ENCODE results near the gene DSCAM. TPM values are rescaled to one million over a fixed set of nuclear protein-coding genes. Genes with fewer than 3 reads are reported as not detected.

DSCAM gene
- total and polyA plus RNA-seq, 2 experiments from 2014 or later, result not detected

DNA sequence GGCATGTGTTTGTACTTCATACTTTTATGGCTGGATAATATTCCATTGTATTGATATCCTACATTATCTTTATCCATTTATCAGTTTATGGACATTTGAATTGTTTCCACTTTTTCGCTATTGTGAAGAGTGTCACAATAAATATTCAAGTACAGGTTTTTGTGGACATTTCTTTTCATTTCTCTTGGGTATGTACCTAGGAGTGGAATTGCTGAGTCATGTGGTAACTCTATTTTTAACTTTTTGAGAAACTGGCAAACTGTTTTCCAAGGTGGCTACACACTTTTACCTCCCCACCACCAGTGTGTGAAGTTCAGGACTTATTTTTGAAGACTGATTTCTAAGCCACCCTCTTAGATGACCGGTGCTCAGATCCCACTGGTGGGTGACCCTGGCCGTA, 39.0 kb upstream of the DSCAM start:
- no peaks in the 10 kb centered on the region for H3K4me1 ChIP-seq (ENCODE audit: insufficient read depth)
- H3K36me3 ChIP-seq (ENCODE audit: low read depth), result no peaks in the 10 kb centered on the region
- H3K27me3 ChIP-seq (replicated peaks; ENCODE audit: insufficient read depth), result no peaks in the 10 kb centered on the region
- no peaks in the 10 kb centered on the region for H3K9me3 ChIP-seq (ENCODE audit: low read depth)
- TF ChIP-seq EZH2 (IDR thresholded peaks at IDR 0.05; ENCODE audit: insufficient read depth, poor library complexity, severe bottlenecking) (no peak), EZH2phosphoT487 (IDR thresholded peaks at IDR 0.05; ENCODE audit: insufficient read depth, low read depth) (no peak)
- no peak overlapping the region for H3K27ac ChIP-seq
- no peaks in the 10 kb centered on the region for H4K20me1 ChIP-seq (ENCODE audit: insufficient read depth)
- WGBS, 2 experiments (ENCODE audit: low coverage in 1 of 2, low lambda C conversion rate in 2 of 2, missing lambda C conversion rate in 2 of 2), result 27 to 34% methylated on average over 3 of the region's 3 CpGs
- in situ Hi-C loops (cut with MboI), result no loop called here
- DNase-seq, result no peak
- no peak overlapping the region for H3K4me2 ChIP-seq (ENCODE audit: unreplicated experiment)
- H2AFZ ChIP-seq, result no peak overlapping the region
- no peak overlapping the region for H3K9ac ChIP-seq
- no peak overlapping the region for H3K4me3 ChIP-seq
- no peaks in the 10 kb centered on the region for H3F3A ChIP-seq (ENCODE audit: insufficient read depth)
- no peaks in the 10 kb centered on the region for H3K9me2 ChIP-seq (ENCODE audit: insufficient read depth)
- no peaks in the 10 kb centered on the region for H3K79me2 ChIP-seq (ENCODE audit: insufficient read depth)

DNA sequence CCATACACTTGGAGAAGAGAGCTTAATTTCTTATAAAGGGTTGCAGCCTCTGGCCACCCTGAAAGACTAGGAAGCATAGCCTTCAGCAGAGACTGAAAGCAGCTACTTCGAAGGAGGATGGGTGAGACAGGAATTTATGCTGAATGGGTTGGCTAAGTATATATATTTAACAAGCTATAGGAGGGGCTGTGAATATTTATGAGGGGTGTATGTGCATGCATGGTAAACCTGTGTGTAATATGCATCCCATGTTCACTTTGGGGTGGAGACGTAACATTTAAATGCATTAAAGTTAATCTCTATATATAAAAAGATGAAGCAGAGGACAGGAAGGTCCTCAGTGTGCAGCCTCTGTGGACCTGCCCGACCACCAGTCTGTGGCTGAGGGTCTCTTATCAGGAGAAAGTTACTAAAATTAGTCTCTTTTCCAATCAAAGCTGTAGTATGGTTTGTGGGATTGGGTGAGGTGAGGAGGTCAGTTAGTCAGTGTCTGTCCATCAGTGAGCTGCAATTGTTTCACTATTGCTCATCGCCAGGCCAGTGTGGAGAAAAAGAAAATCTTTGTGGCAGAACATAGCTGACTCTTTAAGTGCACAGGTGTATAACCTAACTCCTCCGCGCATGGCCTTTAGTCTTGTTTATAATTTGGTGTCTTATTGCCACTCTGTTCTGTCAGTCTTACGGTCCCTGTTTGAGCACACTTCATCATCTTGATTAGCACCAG, 35.4 kb upstream of the DSCAM start:
- 39 to 41% methylated on average over 7 of the region's 7 CpGs for WGBS, 2 experiments (ENCODE audit: low coverage in 1 of 2, low lambda C conversion rate in 2 of 2, missing lambda C conversion rate in 2 of 2)
- TF ChIP-seq EZH2phosphoT487 (IDR thresholded peaks at IDR 0.05; ENCODE audit: insufficient read depth, low read depth), result no peak
- TF ChIP-seq EZH2 (IDR thresholded peaks at IDR 0.05; ENCODE audit: insufficient read depth, poor library complexity, severe bottlenecking), result no peak
- H3K27ac ChIP-seq, result no peak overlapping the region
- H3K9me3 ChIP-seq (ENCODE audit: low read depth), result no peaks in the 10 kb centered on the region
- no peak overlapping the region for H2AFZ ChIP-seq
- H3K36me3 ChIP-seq (ENCODE audit: low read depth), result no peaks in the 10 kb centered on the region
- H3K27me3 ChIP-seq (replicated peaks; ENCODE audit: insufficient read depth), result no peaks in the 10 kb centered on the region
- H3K4me1 ChIP-seq (ENCODE audit: insufficient read depth), result no peaks in the 10 kb centered on the region
- no peaks in the 10 kb centered on the region for H3K79me2 ChIP-seq (ENCODE audit: insufficient read depth)
- no peaks in the 10 kb centered on the region for H3K9me2 ChIP-seq (ENCODE audit: insufficient read depth)
- no peak overlapping the region for H3K9ac ChIP-seq
- in situ Hi-C loops (cut with MboI), result no loop called here
- DNase-seq, result no peak
- H3K4me3 ChIP-seq, result no peak overlapping the region
- no peaks in the 10 kb centered on the region for H3F3A ChIP-seq (ENCODE audit: insufficient read depth)
- H4K20me1 ChIP-seq (ENCODE audit: insufficient read depth), result no peaks in the 10 kb centered on the region
- H3K4me2 ChIP-seq (ENCODE audit: unreplicated experiment), result no peak overlapping the region

DNA sequence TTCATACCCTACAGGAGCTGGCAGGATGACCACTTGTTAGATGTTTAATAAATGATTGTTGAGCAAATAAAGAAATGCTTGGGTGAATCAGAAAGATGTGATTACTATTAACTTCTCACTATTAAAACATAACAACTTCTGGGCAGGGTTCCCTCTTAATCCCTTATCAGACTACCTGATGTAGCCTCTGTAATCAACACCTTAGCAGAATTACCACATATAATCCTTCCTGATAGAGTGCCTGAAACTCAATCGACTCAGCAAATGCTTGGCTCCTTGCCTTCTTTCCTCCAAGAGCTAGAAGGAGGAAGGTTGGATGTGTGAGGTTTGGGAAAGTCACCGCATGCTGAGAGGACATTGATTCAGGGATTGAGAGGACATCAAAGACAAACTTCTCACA, 34.8 kb upstream of the DSCAM start:
- WGBS, 2 experiments (ENCODE audit: low coverage in 1 of 2, low lambda C conversion rate in 2 of 2, missing lambda C conversion rate in 2 of 2), result 10 to 18% methylated on average over 2 of the region's 2 CpGs
- no peaks in the 10 kb centered on the region for H3K9me3 ChIP-seq (ENCODE audit: low read depth)
- no peak overlapping the region for H3K27ac ChIP-seq
- no peak for DNase-seq
- H3K4me1 ChIP-seq (ENCODE audit: insufficient read depth), result no peaks in the 10 kb centered on the region
- H3K4me3 ChIP-seq, result no peak overlapping the region
- H3K9ac ChIP-seq, result no peak overlapping the region
- no peaks in the 10 kb centered on the region for H3K9me2 ChIP-seq (ENCODE audit: insufficient read depth)
- H3K4me2 ChIP-seq (ENCODE audit: unreplicated experiment), result no peak overlapping the region
- H3K79me2 ChIP-seq (ENCODE audit: insufficient read depth), result no peaks in the 10 kb centered on the region
- in situ Hi-C loops (cut with MboI), result no loop called here
- H3K27me3 ChIP-seq (replicated peaks; ENCODE audit: insufficient read depth), result no peaks in the 10 kb centered on the region
- no peaks in the 10 kb centered on the region for H3F3A ChIP-seq (ENCODE audit: insufficient read depth)
- no peaks in the 10 kb centered on the region for H4K20me1 ChIP-seq (ENCODE audit: insufficient read depth)
- H2AFZ ChIP-seq, result no peak overlapping the region
- TF ChIP-seq EZH2phosphoT487 (IDR thresholded peaks at IDR 0.05; ENCODE audit: insufficient read depth, low read depth), result no peak
- no peak for TF ChIP-seq EZH2 (IDR thresholded peaks at IDR 0.05; ENCODE audit: insufficient read depth, poor library complexity, severe bottlenecking)
- no peaks in the 10 kb centered on the region for H3K36me3 ChIP-seq (ENCODE audit: low read depth)

DNA sequence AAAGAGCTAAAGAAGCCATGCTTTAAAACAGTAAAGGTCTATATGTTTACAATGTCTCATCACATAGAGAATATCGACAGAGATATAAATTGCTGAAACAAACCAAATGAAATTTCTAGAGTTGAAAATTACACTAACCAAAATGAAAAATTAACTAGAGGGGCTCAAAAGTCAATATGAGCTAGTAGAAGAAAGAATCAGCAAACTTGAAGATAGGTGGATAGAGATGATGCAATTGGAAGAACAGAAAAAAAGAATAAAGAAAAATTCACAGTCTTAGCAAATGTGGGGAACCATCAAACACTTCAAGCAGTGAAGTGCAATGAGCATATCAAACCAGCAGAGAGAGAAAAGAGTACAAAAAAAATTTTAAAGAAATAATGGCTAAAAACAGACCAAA, 24.1 kb upstream of the DSCAM start:
- H4K20me1 ChIP-seq (ENCODE audit: insufficient read depth), result no peaks in the 10 kb centered on the region
- H3K27ac ChIP-seq, result no peak overlapping the region
- H3K27me3 ChIP-seq (replicated peaks; ENCODE audit: insufficient read depth), result no peaks in the 10 kb centered on the region
- no peak for DNase-seq
- no peak overlapping the region for H3K4me2 ChIP-seq (ENCODE audit: unreplicated experiment)
- H3K9me3 ChIP-seq (ENCODE audit: low read depth), result no peaks in the 10 kb centered on the region
- H2AFZ ChIP-seq, result no peak overlapping the region
- peaks cover 6% of the 10 kb centered on the region; the same call in 1 of the 2 replicates for H3K9me2 ChIP-seq (ENCODE audit: insufficient read depth)
- no peak overlapping the region for H3K4me3 ChIP-seq
- H3F3A ChIP-seq (ENCODE audit: insufficient read depth), result no peaks in the 10 kb centered on the region
- H3K4me1 ChIP-seq (ENCODE audit: insufficient read depth), result no peaks in the 10 kb centered on the region
- no peaks in the 10 kb centered on the region for H3K36me3 ChIP-seq (ENCODE audit: low read depth)
- no peak overlapping the region for H3K9ac ChIP-seq
- in situ Hi-C loops (cut with MboI), result no loop called here
- TF ChIP-seq EZH2phosphoT487 (IDR thresholded peaks at IDR 0.05; ENCODE audit: insufficient read depth, low read depth), result no peak
- no peak for TF ChIP-seq EZH2 (IDR thresholded peaks at IDR 0.05; ENCODE audit: insufficient read depth, poor library complexity, severe bottlenecking)
- no peaks in the 10 kb centered on the region for H3K79me2 ChIP-seq (ENCODE audit: insufficient read depth)
- WGBS, 2 experiments (ENCODE audit: low coverage in 1 of 2, low lambda C conversion rate in 2 of 2, missing lambda C conversion rate in 2 of 2), result 13 to 26% methylated on average over 1 of the region's 1 CpG
